A673 (cell line): ENCODE data around the gene P2RY2. TPM values are rescaled to one million over a fixed set of nuclear protein-coding genes. Genes with fewer than 3 reads are reported as not detected.

Experiments
- BruUV-seq: library from RNA; stranded (reverse); fragments of 400-500 nt; replicated peaks from 2 replicates; lab custom pipeline; 2021; lab: Mats Ljungman, UMichigan
- CTCF ChIA-PET: fragments of 300-600 bp; sonication (Branson Sonifier 250); formaldehyde crosslinking; loops from one replicate; lab custom pipeline; 2022; ENCODE audit warnings: antibody characterized with exemption; lab: Charles Lee
- POLR2A ChIA-PET: fragments of 300-600 bp; sonication (Branson Sonifier 250); formaldehyde crosslinking; loops from one replicate; lab custom pipeline; 2022; ENCODE audit warnings: antibody characterized with exemption; ENCODE audit not compliant: low non-redundant PET; lab: Charles Lee
- DNase-seq: peaks from one replicate; pipeline ENCODE4 v3.0.0-alpha.2; 2015; ENCODE audit warnings: low spot score
- H3K27ac ChIP-seq: fragments of 200-600 bp; sonication (generic); 2 replicates; pipeline ENCODE4 v1.5.1; 2016; ENCODE audit warnings: mixed run types, low read depth, mild to moderate bottlenecking, mixed read lengths, antibody characterized with exemption, low read length; ENCODE audit not compliant: poor library complexity, severe bottlenecking
- H3K27me3 ChIP-seq: fragments of 200-600 bp; sonication (generic); replicated peaks from 2 replicates; pipeline ENCODE4 v1.6.1; 2017; ENCODE audit warnings: mixed run types, low read depth, mild to moderate bottlenecking, mixed read lengths, antibody characterized with exemption, low read length; ENCODE audit not compliant: insufficient read depth, poor library complexity
- H3K36me3 ChIP-seq: fragments of 200-600 bp; sonication (generic); 2 replicates; pipeline ENCODE4 v1.6.1; 2016; ENCODE audit warnings: mixed run types, mild to moderate bottlenecking, mixed read lengths, antibody characterized with exemption, low read length; ENCODE audit not compliant: insufficient read depth, poor library complexity, severe bottlenecking
- H3K4me1 ChIP-seq: fragments of 200-600 bp; sonication (generic); 2 replicates; pipeline ENCODE4 v1.6.1; 2017; ENCODE audit warnings: mixed run types, mild to moderate bottlenecking, mixed read lengths, antibody characterized with exemption, low read length; ENCODE audit not compliant: insufficient read depth, poor library complexity, severe bottlenecking
- H3K4me3 ChIP-seq: fragments of 200-600 bp; sonication (generic); 2 replicates; pipeline ENCODE4 v1.5.1; 2016; ENCODE audit warnings: low read depth, mixed run types, mild to moderate bottlenecking, mixed read lengths, low read length; ENCODE audit not compliant: poor library complexity, severe bottlenecking
- H3K9me3 ChIP-seq: fragments of 200-600 bp; sonication (generic); 2 replicates; pipeline ENCODE4 v1.6.1; 2016; ENCODE audit warnings: mixed run types, low read depth, mild to moderate bottlenecking, mixed read lengths, antibody characterized with exemption, low read length; ENCODE audit not compliant: poor library complexity, severe bottlenecking
- EZH2 ChIP-seq: fragments of 200-600 bp; sonication (generic); IDR thresholded peaks from 2 replicates; pipeline ENCODE4 v1.6.1; 2017; ENCODE audit warnings: borderline replicate concordance, low read depth, mild to moderate bottlenecking, mixed read lengths, antibody characterized with exemption, low read length; ENCODE audit not compliant: poor library complexity, severe bottlenecking
- intact Hi-C: fragments of 100-400 bp; cut with micrococcal nuclease; formaldehyde crosslinking; loops from one replicate; pipeline ENCODE4 v1.10.0; 2022; ENCODE audit not compliant: unreplicated experiment
- total RNA-seq: library from RNA; stranded (reverse); gene quantifications from 2 replicates; pipeline ENCODE4 v1.2.3, GENCODE V29; 2021
- TF ChIP-seq, protein P1 (sequence below): fragments of 300-800, 200-600 bp; sonication (generic); conservative IDR thresholded peaks from 2 replicates; pipeline ENCODE4 v1.5.1; 2017; ENCODE audit warnings: low read depth, mild to moderate bottlenecking, antibody characterized with exemption, low read length, moderate library complexity, mixed read lengths

P2RY2 gene
- total RNA-seq, 1 experiment from 2014 or later = not detected

GRCh38 chr11:73203322-73203721 lies 14.8 kb upstream of the P2RY2 start:
- Histone ChIP-seq H3K4me3 (no peak overlapping the region), H3K4me1 (no peaks in the 10 kb centered on the region), H3K27ac (no peak overlapping the region), H3K36me3 (no peaks in the 10 kb centered on the region), H3K27me3 (no peaks in the 10 kb centered on the region), H3K9me3 (no peaks in the 10 kb centered on the region)
- TF ChIP-seq, protein P1, sequence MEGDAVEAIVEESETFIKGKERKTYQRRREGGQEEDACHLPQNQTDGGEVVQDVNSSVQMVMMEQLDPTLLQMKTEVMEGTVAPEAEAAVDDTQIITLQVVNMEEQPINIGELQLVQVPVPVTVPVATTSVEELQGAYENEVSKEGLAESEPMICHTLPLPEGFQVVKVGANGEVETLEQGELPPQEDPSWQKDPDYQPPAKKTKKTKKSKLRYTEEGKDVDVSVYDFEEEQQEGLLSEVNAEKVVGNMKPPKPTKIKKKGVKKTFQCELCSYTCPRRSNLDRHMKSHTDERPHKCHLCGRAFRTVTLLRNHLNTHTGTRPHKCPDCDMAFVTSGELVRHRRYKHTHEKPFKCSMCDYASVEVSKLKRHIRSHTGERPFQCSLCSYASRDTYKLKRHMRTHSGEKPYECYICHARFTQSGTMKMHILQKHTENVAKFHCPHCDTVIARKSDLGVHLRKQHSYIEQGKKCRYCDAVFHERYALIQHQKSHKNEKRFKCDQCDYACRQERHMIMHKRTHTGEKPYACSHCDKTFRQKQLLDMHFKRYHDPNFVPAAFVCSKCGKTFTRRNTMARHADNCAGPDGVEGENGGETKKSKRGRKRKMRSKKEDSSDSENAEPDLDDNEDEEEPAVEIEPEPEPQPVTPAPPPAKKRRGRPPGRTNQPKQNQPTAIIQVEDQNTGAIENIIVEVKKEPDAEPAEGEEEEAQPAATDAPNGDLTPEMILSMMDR = no peak
- TF ChIP-seq EZH2 = no peak
- no TSS peak for BruUV-seq
- no peak for DNase-seq
- intact Hi-C loops = no loop called here
- POLR2A ChIA-PET = interaction anchor here (0.8 kb wide), 1 partner anchor 16 kb away, joined by 4 read pairs; no protein-coding TSS in a partner anchor
- CTCF ChIA-PET = no interaction called here

DNA sequence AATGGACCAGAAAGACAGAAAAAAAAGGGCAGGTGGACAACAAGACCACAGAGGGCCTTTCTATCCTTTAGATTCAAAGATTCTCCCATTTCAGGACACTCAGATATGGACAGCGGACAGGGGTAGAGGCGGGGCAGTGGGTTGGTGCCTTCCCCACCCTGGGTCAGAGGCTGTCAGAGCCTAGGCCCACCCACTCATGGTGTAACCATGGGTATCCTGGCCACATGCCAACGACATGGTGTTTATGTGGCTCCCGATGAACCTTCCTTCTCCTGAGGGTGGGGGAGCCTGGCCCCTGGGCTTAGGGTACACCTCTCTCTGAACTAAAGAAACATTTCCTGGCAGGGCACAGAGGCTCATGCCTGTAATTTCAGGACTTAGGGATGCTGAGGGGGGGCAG lies 14.3 kb upstream of the P2RY2 start:
- Histone ChIP-seq H3K4me1 (no peaks in the 10 kb centered on the region), H3K36me3 (no peaks in the 10 kb centered on the region), H3K27ac (no peak overlapping the region), H3K27me3 (no peaks in the 10 kb centered on the region), H3K9me3 (no peaks in the 10 kb centered on the region), H3K4me3 (no peak overlapping the region)
- ChIA-PET POLR2A (no interaction called here), CTCF (no interaction called here)
- DNase-seq = no peak
- TF ChIP-seq, protein P1 = no peak
- TF ChIP-seq EZH2 = no peak
- BruUV-seq = no TSS peak
- intact Hi-C loops = no loop called here

GRCh38 chr11:73204711-73205121 lies 13.4 kb upstream of the P2RY2 start:
- CTCF ChIA-PET = no interaction called here
- BruUV-seq = no TSS peak
- H3K27me3 ChIP-seq = no peaks in the 10 kb centered on the region

More at GRCh38 chr11:73204711-73205121, 13.4 kb upstream of the P2RY2 start:
- no peaks in the 10 kb centered on the region for H3K4me1 ChIP-seq
- POLR2A ChIA-PET = no interaction called here
- intact Hi-C loops = no loop called here
- no peak for TF ChIP-seq EZH2
- TF ChIP-seq, protein P1 = no peak
- H3K27ac ChIP-seq = no peak overlapping the region
- no peak for DNase-seq
- H3K36me3 ChIP-seq = no peaks in the 10 kb centered on the region
- no peak overlapping the region for H3K4me3 ChIP-seq
- H3K9me3 ChIP-seq = no peaks in the 10 kb centered on the region
